WTC11 (cell line): ENCODE results near the gene ELFN2.

Source experiments
- ATF2 ChIP-seq: sonication (generic); formaldehyde crosslinking; IDR thresholded peaks from 2 replicates; pipeline ENCODE4 v1.8.1; 2022; ENCODE audit warnings: low read depth, missing genetic modification reagents, borderline replicate concordance
- ATF3 ChIP-seq: sonication (generic); formaldehyde crosslinking; conservative IDR thresholded peaks from 2 replicates; pipeline ENCODE4 v1.8.1; 2022; ENCODE audit warnings: mild to moderate bottlenecking, missing genetic modification reagents
- CBFB ChIP-seq: sonication (generic); formaldehyde crosslinking; IDR thresholded peaks from 2 replicates; pipeline ENCODE4 v1.8.1; 2022; ENCODE audit warnings: mild to moderate bottlenecking, low read depth, missing genetic modification reagents
- CTCF ChIP-seq: fragments of 200-600 bp; IDR thresholded peaks from 2 replicates; pipeline ENCODE4 v1.8.0; 2022; ENCODE audit warnings: antibody characterized with exemption
- FOXK1 ChIP-seq: sonication (generic); formaldehyde crosslinking; IDR thresholded peaks from 2 replicates; pipeline ENCODE4 v1.8.0; 2022; ENCODE audit warnings: mild to moderate bottlenecking, moderate library complexity, missing genetic modification reagents
- JUN ChIP-seq: sonication (generic); formaldehyde crosslinking; IDR thresholded peaks from 2 replicates; pipeline ENCODE4 v1.8.0; 2023; ENCODE audit warnings: mild to moderate bottlenecking, missing genetic modification reagents
- MYBL2 ChIP-seq: sonication (generic); formaldehyde crosslinking; IDR thresholded peaks from 2 replicates; pipeline ENCODE4 v1.8.1; 2023; ENCODE audit warnings: mild to moderate bottlenecking, moderate library complexity, missing genetic modification reagents
- NR1H2 ChIP-seq: sonication (generic); formaldehyde crosslinking; IDR thresholded peaks from 2 replicates; pipeline ENCODE4 v1.9.0; 2021; ENCODE audit warnings: mild to moderate bottlenecking, moderate library complexity, missing genetic modification reagents
- PRRX2 ChIP-seq: fragments of 250-450 bp; sonication (Bioruptor Pico); IDR thresholded peaks from 2 replicates; pipeline ENCODE4 v1.8.0; 2021; ENCODE audit warnings: mild to moderate bottlenecking
- SMAD4 ChIP-seq: sonication (generic); formaldehyde crosslinking; IDR thresholded peaks from 2 replicates; pipeline ENCODE4 v1.8.0; 2022; ENCODE audit warnings: mild to moderate bottlenecking, missing genetic modification reagents
- TEAD4 ChIP-seq: sonication (generic); formaldehyde crosslinking; IDR thresholded peaks from 2 replicates; pipeline ENCODE4 v1.8.0; 2022; ENCODE audit warnings: mild to moderate bottlenecking, missing genetic modification reagents
- ZBTB43 ChIP-seq: sonication (generic); formaldehyde crosslinking; IDR thresholded peaks from 2 replicates; pipeline ENCODE4 v1.8.1; 2023; ENCODE audit warnings: mild to moderate bottlenecking, missing genetic modification reagents
- ZNF263 ChIP-seq: sonication (generic); formaldehyde crosslinking; IDR thresholded peaks from 2 replicates; pipeline ENCODE4 v1.8.1; 2022; ENCODE audit warnings: low read depth, mild to moderate bottlenecking, moderate library complexity, missing genetic modification reagents
- TF ChIP-seq, protein P1 (sequence below): sonication (generic); formaldehyde crosslinking; IDR thresholded peaks from 2 replicates; pipeline ENCODE4 v1.8.1; 2022; ENCODE audit warnings: low read depth, mild to moderate bottlenecking, moderate library complexity, missing genetic modification reagents, borderline replicate concordance

DNA sequence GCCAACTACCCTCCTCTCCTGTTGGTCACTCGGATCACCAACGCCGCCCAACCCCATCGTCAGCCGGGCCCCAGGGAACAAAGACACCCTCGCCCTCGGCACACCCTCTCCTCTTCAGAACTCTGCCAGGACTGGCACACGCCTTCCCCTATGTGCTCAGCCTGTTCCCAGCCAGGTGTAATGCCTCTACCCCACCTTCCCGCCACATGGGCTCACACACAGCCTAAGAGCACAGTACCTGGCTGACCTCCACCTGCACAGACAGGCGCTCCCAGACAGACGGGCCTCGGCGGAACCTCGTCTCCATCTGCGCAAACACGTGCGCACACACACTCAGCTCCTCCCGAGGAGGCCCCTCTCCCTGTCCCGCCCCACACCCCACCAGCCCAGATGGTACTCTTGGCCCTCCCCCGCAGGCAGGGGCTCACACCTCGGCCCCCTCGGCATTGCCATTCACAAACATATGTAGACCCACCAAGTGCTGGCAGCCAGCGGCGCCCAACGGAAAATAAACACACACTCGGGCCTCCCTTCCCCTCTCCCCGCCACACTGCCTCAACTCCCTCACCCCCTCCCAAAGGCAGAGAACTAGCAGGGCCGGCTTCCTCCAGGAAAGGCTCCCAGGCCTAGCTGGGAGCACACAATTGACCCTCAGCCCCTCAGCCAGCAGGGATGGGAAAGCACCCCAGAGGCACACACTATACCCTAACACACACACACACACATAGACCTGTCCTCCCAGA lies 8.5 kb downstream of the ELFN2 start:
- TF ChIP-seq JUN (CRISPR knock-in tag) = no peak
- no peak for TF ChIP-seq ATF2
- no peak for TF ChIP-seq TEAD4
- TF ChIP-seq CTCF = no peak
- TF ChIP-seq PRRX2 (CRISPR knock-in tag) = no peak
- TF ChIP-seq ZBTB43 = no peak
- no peak for TF ChIP-seq NR1H2 (CRISPR knock-in tag)
- TF ChIP-seq, protein P1, sequence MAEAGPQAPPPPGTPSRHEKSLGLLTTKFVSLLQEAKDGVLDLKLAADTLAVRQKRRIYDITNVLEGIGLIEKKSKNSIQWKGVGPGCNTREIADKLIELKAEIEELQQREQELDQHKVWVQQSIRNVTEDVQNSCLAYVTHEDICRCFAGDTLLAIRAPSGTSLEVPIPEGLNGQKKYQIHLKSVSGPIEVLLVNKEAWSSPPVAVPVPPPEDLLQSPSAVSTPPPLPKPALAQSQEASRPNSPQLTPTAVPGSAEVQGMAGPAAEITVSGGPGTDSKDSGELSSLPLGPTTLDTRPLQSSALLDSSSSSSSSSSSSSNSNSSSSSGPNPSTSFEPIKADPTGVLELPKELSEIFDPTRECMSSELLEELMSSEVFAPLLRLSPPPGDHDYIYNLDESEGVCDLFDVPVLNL (CRISPR knock-in tag) = no peak
- no peak for TF ChIP-seq MYBL2 (CRISPR knock-in tag)
- no peak for TF ChIP-seq ATF3
- no peak for TF ChIP-seq FOXK1 (CRISPR knock-in tag)
- no peak for TF ChIP-seq CBFB (CRISPR knock-in tag)
- no peak for TF ChIP-seq ZNF263 (CRISPR knock-in tag)
- no peak for TF ChIP-seq SMAD4 (CRISPR knock-in tag)
